Activated CD4-positive, alpha-beta memory T cell treated with anti-CD3 and anti-CD28 coated beads for 36 hours (primary cell): ENCODE measurements around the gene TEFM. TPM values are rescaled to one million over a fixed set of nuclear protein-coding genes. Genes with fewer than 3 reads are reported as not detected.
"Not testable (repeated sequence)": the region's sequence is repeated elsewhere in the genome, so short reads cannot be mapped to it uniquely, and the experiment has no call there.

Source experiments
- CTCF ChIA-PET: fragments of 350-600 bp; sonication (Branson Sonifier 250); formaldehyde crosslinking; loops from one replicate; lab custom pipeline; 2021; ENCODE audit warnings: antibody characterized with exemption, inconsistent platforms; lab: Charles Lee
- POLR2A ChIA-PET: fragments of 350-600 bp; sonication (Branson Sonifier 250); formaldehyde crosslinking; loops from one replicate; lab custom pipeline; 2021; ENCODE audit warnings: antibody characterized with exemption; lab: Charles Lee
- DNase-seq: peaks from one replicate; pipeline ENCODE4 v3.0.0-alpha.2; 2020
- H3K27ac Mint-ChIP-seq: one replicate; pipeline ENCODE4 v1.8.0; 2021; ENCODE audit warnings: mixed read lengths
- H3K27me3 Mint-ChIP-seq: one replicate; pipeline ENCODE4 v1.8.0; 2021; ENCODE audit warnings: mixed read lengths
- H3K36me3 Mint-ChIP-seq: one replicate; pipeline ENCODE4 v1.8.0; 2021; ENCODE audit warnings: mixed read lengths
- H3K4me1 Mint-ChIP-seq: one replicate; pipeline ENCODE4 v1.8.0; 2021; ENCODE audit warnings: low read depth, mixed read lengths
- H3K4me3 Mint-ChIP-seq: one replicate; pipeline ENCODE4 v1.8.0; 2021; ENCODE audit warnings: mild to moderate bottlenecking, mixed read lengths
- H3K9me3 Mint-ChIP-seq: one replicate; pipeline ENCODE4 v1.8.0; 2021; ENCODE audit warnings: mixed read lengths
- intact Hi-C: fragments of 100-400 bp; cut with micrococcal nuclease; formaldehyde crosslinking; loops from one replicate; pipeline ENCODE4 v1.15.1; 2023
- total RNA-seq, 2 experiments: library from RNA; stranded (reverse); gene quantifications; one replicate each; pipeline ENCODE4 v1.2.3, GENCODE V29; 2021

The TEFM gene
- total RNA-seq, 2 experiments from 2014 or later = 9.7 to 11.4 TPM

GRCh38 chr17:30917050-30917449 lies 11.0 kb upstream of the TEFM start:
- DNase-seq = no peak
- Mint-ChIP-seq H3K9me3 (no peaks in the 10 kb centered on the region), H3K36me3 (no peaks in the 10 kb centered on the region), H3K27ac (no peak overlapping the region), H3K4me3 (no peak overlapping the region), H3K4me1 (peaks cover 5% of the 10 kb centered on the region), H3K27me3 (peaks cover 17% of the 10 kb centered on the region)
- POLR2A ChIA-PET = no interaction called here
- CTCF ChIA-PET = interaction anchor here (1.3 kb wide), 1 partner anchor 22 kb away, joined by 3 read pairs; no protein-coding TSS in a partner anchor
- intact Hi-C loops = no loop called here

- no peaks in the 10 kb centered on the region for H3K9me3 Mint-ChIP-seq
- H3K4me1 Mint-ChIP-seq = no peaks in the 10 kb centered on the region
- CTCF ChIA-PET = no interaction called here
- intact Hi-C loops = no loop called here
- POLR2A ChIA-PET = interaction anchor here (0.6 kb wide), 1 partner anchor 67 kb away, joined by 3 read pairs; no protein-coding TSS in a partner anchor
- H3K4me3 Mint-ChIP-seq = no peak overlapping the region
- no peak overlapping the region for H3K27ac Mint-ChIP-seq
- no peak for DNase-seq
- peaks cover 10% of the 10 kb centered on the region for H3K27me3 Mint-ChIP-seq
- H3K36me3 Mint-ChIP-seq = no peaks in the 10 kb centered on the region
These were observed 10.0 kb upstream of the TEFM start for GRCh38 chr17:30915833-30916611.

GRCh38 chr17:30913955-30914354 lies 7.9 kb upstream of the TEFM start:
- Mint-ChIP-seq H3K9me3 (no peaks in the 10 kb centered on the region), H3K4me1 (peaks cover 3% of the 10 kb centered on the region), H3K4me3 (no peak overlapping the region), H3K27me3 (no peaks in the 10 kb centered on the region), H3K36me3 (no peaks in the 10 kb centered on the region), H3K27ac (no peak overlapping the region)
- CTCF ChIA-PET = no interaction called here
- intact Hi-C loops = no loop called here
- DNase-seq = no peak
- POLR2A ChIA-PET = no interaction called here

- CTCF ChIA-PET = not testable (repeated sequence)
These were observed 4.1 kb upstream of the TEFM start for GRCh38 chr17:30910151-30910550.

GRCh38 chr17:30908717-30909420 lies 2.8 kb upstream of the TEFM start:
- H3K36me3 Mint-ChIP-seq = peaks cover 4% of the 10 kb centered on the region
- ChIA-PET POLR2A (no interaction called here), CTCF (no interaction called here)
- intact Hi-C loops = loop anchor here (5.0 to 10.0 kb wide), 4 partner anchors 58 to 156 kb away; partner anchors contain the start of gene ATAD5
- no peak overlapping the region for H3K27ac Mint-ChIP-seq
- DNase-seq = no peak
- no peaks in the 10 kb centered on the region for H3K27me3 Mint-ChIP-seq
- peaks cover 32% of the 10 kb centered on the region for H3K4me1 Mint-ChIP-seq
- no peak overlapping the region for H3K4me3 Mint-ChIP-seq
- H3K9me3 Mint-ChIP-seq = no peaks in the 10 kb centered on the region

More at GRCh38 chr17:30910151-30910550, 4.1 kb upstream of the TEFM start:
- H3K27me3 Mint-ChIP-seq, intact Hi-C loops, H3K36me3 Mint-ChIP-seq, DNase-seq, H3K9me3 Mint-ChIP-seq, H3K4me3 Mint-ChIP-seq, H3K27ac Mint-ChIP-seq, POLR2A ChIA-PET: not testable (repeated sequence)
- peaks cover 24% of the 10 kb centered on the region for H3K4me1 Mint-ChIP-seq

GRCh38 chr17:30905742-30906100 lies 317 bp downstream of the TEFM start:
- intact Hi-C loops = loop anchor here (5.0 to 10.0 kb wide), 4 partner anchors 62 to 159 kb away; partner anchors contain the start of gene ATAD5
- CTCF ChIA-PET = interaction anchor here (0.6 to 1.6 kb wide), 2 partner anchors 81 to 383 kb away, joined by 3 to 4 read pairs; partner anchors contain the start of gene CRLF3
- Mint-ChIP-seq H3K27me3 (no peaks in the 10 kb centered on the region), H3K4me1 (peaks cover 46% of the 10 kb centered on the region), H3K27ac (peak overlapping the region; percentile 81), H3K4me3 (peak overlapping the region; percentile 93), H3K9me3 (no peaks in the 10 kb centered on the region), H3K36me3 (peaks cover 17% of the 10 kb centered on the region)
- POLR2A ChIA-PET = interaction anchor here (0.9 kb wide), 1 partner anchor 10 kb away, joined by 4 read pairs; no protein-coding TSS in a partner anchor
- peak; percentile 33 for DNase-seq

- Mint-ChIP-seq H3K4me3 (no peak overlapping the region), H3K27ac (no peak overlapping the region), H3K4me1 (peaks cover 8% of the 10 kb centered on the region), H3K27me3 (no peaks in the 10 kb centered on the region), H3K36me3 (peaks cover 26% of the 10 kb centered on the region), H3K9me3 (no peaks in the 10 kb centered on the region)
- ChIA-PET POLR2A (interaction anchor here (0.6 kb wide), 1 partner anchor 18 kb away, joined by 3 read pairs; no protein-coding TSS in a partner anchor), CTCF (interaction anchor here (1.1 kb wide), 1 partner anchor 38 kb away, joined by 3 read pairs; no protein-coding TSS in a partner anchor)
- DNase-seq = no peak
- intact Hi-C loops = no loop called here
These were observed 8.7 kb downstream of the TEFM start for GRCh38 chr17:30897311-30897710.

- no peak overlapping the region for H3K27ac Mint-ChIP-seq
- no peaks in the 10 kb centered on the region for H3K9me3 Mint-ChIP-seq
- H3K4me3 Mint-ChIP-seq = no peak overlapping the region
- DNase-seq = no peak
- intact Hi-C loops = no loop called here
- no peaks in the 10 kb centered on the region for H3K27me3 Mint-ChIP-seq
- ChIA-PET POLR2A (no interaction called here), CTCF (interaction anchor here (0.6 to 1.4 kb wide), 2 partner anchors 18 to 23 kb away, joined by 3 read pairs; no protein-coding TSS in a partner anchor)
- no peaks in the 10 kb centered on the region for H3K4me1 Mint-ChIP-seq
- peaks cover 19% of the 10 kb centered on the region for H3K36me3 Mint-ChIP-seq
These were observed 11.8 kb downstream of the TEFM start for GRCh38 chr17:30894236-30894635.

GRCh38 chr17:30886187-30886586 lies 19.9 kb downstream of the TEFM start:
- intact Hi-C loops = no loop called here
- POLR2A ChIA-PET = no interaction called here
- Mint-ChIP-seq H3K27me3 (no peaks in the 10 kb centered on the region), H3K9me3 (no peaks in the 10 kb centered on the region), H3K4me1 (no peaks in the 10 kb centered on the region), H3K4me3 (no peak overlapping the region), H3K27ac (no peak overlapping the region), H3K36me3 (peaks cover 7% of the 10 kb centered on the region)
- CTCF ChIA-PET = no interaction called here
- DNase-seq = no peak

- H3K36me3 Mint-ChIP-seq = peaks cover 40% of the 10 kb centered on the region
These were observed 37.0 kb downstream of the TEFM start for GRCh38 chr17:30869005-30869404.

GRCh38 chr17:30864636-30865035 lies 41.4 kb downstream of the TEFM start:
- no peaks in the 10 kb centered on the region for H3K27me3 Mint-ChIP-seq
- intact Hi-C loops = no loop called here
- no peak overlapping the region for H3K4me3 Mint-ChIP-seq
- no peak for DNase-seq
- no peaks in the 10 kb centered on the region for H3K9me3 Mint-ChIP-seq
- H3K27ac Mint-ChIP-seq = no peak overlapping the region
- ChIA-PET POLR2A (no interaction called here), CTCF (no interaction called here)
- no peaks in the 10 kb centered on the region for H3K4me1 Mint-ChIP-seq
- peaks cover 34% of the 10 kb centered on the region for H3K36me3 Mint-ChIP-seq

More at GRCh38 chr17:30869005-30869404, 37.0 kb downstream of the TEFM start:
- Mint-ChIP-seq H3K9me3 (no peaks in the 10 kb centered on the region), H3K4me3 (no peak overlapping the region), H3K27ac (no peak overlapping the region), H3K27me3 (no peaks in the 10 kb centered on the region), H3K4me1 (no peaks in the 10 kb centered on the region)
- DNase-seq = no peak
- POLR2A ChIA-PET = no interaction called here
- intact Hi-C loops = no loop called here
- CTCF ChIA-PET = no interaction called here
